Measurements from ENCODE around the gene DPF3.

DNA sequence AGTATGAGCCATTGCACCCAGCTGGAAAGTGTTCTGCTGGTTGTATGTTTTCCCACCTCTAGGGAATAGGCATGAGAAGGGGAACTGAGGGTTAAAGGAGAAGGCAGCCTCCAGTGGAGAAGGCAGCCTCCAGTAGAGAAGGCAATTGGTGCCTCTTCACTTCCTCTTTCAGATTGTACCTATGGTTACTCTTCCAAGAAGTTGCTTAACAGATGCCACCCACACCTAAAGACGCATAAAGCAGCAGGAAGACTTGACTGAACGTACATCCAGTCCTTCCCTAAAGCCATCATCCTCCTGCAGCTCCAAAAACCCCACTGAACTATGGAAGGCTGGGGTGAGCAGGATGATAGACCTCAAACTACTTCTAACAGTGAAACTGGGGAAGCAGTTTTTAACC, 13.1 kb downstream of the DPF3 start:
- TF ChIP-seq, protein P1, sequence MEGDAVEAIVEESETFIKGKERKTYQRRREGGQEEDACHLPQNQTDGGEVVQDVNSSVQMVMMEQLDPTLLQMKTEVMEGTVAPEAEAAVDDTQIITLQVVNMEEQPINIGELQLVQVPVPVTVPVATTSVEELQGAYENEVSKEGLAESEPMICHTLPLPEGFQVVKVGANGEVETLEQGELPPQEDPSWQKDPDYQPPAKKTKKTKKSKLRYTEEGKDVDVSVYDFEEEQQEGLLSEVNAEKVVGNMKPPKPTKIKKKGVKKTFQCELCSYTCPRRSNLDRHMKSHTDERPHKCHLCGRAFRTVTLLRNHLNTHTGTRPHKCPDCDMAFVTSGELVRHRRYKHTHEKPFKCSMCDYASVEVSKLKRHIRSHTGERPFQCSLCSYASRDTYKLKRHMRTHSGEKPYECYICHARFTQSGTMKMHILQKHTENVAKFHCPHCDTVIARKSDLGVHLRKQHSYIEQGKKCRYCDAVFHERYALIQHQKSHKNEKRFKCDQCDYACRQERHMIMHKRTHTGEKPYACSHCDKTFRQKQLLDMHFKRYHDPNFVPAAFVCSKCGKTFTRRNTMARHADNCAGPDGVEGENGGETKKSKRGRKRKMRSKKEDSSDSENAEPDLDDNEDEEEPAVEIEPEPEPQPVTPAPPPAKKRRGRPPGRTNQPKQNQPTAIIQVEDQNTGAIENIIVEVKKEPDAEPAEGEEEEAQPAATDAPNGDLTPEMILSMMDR (IDR thresholded peaks at IDR 0.05): no peak
- TF ChIP-seq POLR2A (IDR thresholded peaks at IDR 0.05) (no peak), POLR2AphosphoS5 (IDR thresholded peaks at IDR 0.05) (no peak)

Measured in prostate gland (tissue), 2 donors.